CD4-positive, alpha-beta T cell treated with Interleukin-4 for 1 hour (primary cell): ENCODE data around the gene NEO1.

ENCODE experiments used
- DNase-seq, 2 donors: peaks; one replicate each; pipeline ENCODE4 v3.0.0-alpha.2; 2020 to 2022

Gene NEO1

GRCh38 chr15:73227433-73228056 is 175.3 kb downstream of the NEO1 start:
- no peak for DNase-seq

DNA sequence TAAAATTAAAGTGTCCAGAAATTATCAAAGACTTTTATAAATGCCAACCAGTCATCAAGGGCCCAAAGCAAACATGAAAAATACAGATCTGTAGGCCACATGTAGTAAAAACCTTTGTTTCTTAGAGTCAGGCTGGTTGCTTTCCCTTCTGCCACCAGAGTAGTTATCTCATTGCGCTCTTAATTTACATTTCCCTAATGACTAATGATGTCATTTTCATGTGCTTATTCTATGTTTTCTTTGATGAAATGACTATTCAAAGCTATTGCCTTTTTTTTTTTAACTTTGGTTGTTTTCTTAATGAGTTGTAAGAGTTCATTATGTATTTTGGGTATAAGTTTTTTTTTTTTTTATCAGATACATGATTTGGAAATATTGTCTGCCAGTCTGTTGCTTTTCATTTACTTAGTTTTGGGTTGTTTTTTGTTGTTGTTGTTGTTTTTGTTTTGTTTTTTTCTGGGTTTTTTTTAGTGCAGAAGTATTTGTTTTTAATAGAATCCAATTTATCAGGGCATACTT is 175.9 kb downstream of the NEO1 start:
- DNase-seq, result no peak

GRCh38 chr15:73231661-73232419 is 179.6 kb downstream of the NEO1 start:
- DNase-seq, result no peak

- DNase-seq, result no peak
Measured at GRCh38 chr15:73232776-73233175, 180.5 kb downstream of the NEO1 start.

- DNase-seq, result no peak
Measured at GRCh38 chr15:73233623-73234022, 181.4 kb downstream of the NEO1 start.

DNA sequence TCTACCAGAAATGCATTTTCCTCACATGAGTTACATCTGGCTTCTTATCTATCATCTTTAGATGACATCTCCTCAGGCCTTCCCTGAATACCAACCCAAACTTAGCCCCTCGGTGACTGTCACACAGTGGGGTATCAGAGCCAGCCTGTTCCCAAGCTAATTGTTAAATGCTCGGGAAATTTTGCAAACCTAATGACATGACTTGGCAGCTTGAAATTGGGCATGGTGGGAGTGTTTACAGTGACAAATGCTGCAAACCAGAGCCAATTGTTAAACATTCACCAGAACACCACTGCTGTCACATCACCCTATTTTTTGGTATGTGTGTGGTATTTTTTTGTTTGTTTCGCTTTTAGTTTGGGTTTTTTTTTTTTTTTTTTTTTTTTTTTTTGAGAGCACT is 185.6 kb downstream of the NEO1 start:
- DNase-seq, result no peak

- DNase-seq, result no peak
Measured at GRCh38 chr15:73239564-73240215, 187.4 kb downstream of the NEO1 start.

GRCh38 chr15:73240866-73241499 is 188.7 kb downstream of the NEO1 start:
- peak; percentile 58 to 72 for DNase-seq

DNA sequence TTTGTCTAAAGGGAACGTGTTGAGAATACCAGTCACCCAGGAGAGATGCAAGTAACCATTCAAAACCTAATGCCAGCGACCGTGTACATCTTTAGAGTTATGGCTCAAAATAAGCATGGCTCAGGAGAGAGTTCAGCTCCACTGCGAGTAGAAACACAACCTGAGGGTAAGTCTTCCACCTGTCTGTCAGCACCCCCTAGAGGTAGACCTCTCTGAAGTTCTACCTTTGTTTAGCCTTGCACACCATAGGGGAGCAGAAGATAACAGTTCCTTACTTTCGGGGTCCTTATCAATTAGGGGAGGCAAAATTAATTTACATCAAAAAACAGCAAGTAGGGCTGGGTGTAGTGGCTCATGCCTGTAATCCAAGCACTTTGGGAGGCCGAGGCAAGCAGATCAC is 192.1 kb downstream of the NEO1 start:
- DNase-seq, result peak in 1 of 2 donors; percentile 28

GRCh38 chr15:73246439-73246838 is 194.2 kb downstream of the NEO1 start:
- DNase-seq, result no peak

DNA sequence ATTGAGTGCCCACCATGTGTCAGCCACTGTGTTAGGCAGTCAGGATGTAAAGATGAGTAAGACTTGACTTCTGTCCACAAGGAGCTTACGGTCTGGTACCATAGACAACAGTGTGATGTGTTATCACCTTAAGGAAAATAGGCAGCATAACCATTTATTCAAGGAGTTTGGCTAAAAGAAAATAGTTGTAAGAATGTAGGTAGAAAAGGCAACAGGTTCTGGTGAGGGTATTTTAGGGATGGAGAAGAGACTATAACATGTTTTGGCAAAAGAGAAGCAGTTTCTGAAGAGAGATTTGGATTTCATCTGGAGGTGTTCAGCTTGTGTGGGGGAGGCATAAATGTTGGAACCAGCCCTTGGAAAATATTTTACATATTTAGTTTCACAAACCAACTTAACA is 194.6 kb downstream of the NEO1 start:
- no peak for DNase-seq

GRCh38 chr15:73247331-73247730 is 195.1 kb downstream of the NEO1 start:
- no peak for DNase-seq

DNA sequence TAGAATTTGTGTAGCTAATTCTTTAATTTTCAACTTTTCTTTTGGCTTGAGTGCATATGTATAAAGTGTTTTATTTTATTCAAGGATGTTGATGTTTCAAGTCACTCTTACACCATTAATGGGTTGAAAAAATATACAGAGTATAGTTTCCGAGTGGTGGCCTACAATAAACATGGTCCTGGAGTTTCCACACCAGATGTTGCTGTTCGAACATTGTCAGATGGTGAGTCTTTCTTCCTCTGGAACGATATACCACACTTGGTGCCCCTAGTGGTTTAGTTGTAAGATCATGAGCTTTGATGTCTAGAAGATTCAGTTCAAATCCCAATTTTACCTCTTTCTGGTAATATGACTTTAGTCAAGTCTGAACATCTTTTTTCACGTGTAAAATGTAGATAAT is 197.2 kb downstream of the NEO1 start:
- DNase-seq, result no peak

DNA sequence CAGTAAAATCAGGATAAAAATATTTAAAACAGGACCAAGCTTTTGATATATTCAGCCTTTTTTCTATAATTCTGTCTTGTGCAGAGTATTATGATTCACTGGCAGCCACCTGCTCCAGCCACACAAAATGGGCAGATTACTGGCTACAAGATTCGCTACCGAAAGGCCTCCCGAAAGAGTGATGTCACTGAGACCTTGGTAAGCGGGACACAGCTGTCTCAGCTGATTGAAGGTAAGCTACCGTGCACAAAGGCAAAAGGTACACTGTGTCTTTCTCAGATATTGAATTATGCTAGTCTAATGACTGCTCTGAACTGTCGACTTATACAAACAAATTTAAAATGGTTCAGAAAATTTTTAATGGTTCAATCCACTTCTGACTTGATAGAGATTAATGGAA is 202.3 kb downstream of the NEO1 start:
- no peak for DNase-seq

DNA sequence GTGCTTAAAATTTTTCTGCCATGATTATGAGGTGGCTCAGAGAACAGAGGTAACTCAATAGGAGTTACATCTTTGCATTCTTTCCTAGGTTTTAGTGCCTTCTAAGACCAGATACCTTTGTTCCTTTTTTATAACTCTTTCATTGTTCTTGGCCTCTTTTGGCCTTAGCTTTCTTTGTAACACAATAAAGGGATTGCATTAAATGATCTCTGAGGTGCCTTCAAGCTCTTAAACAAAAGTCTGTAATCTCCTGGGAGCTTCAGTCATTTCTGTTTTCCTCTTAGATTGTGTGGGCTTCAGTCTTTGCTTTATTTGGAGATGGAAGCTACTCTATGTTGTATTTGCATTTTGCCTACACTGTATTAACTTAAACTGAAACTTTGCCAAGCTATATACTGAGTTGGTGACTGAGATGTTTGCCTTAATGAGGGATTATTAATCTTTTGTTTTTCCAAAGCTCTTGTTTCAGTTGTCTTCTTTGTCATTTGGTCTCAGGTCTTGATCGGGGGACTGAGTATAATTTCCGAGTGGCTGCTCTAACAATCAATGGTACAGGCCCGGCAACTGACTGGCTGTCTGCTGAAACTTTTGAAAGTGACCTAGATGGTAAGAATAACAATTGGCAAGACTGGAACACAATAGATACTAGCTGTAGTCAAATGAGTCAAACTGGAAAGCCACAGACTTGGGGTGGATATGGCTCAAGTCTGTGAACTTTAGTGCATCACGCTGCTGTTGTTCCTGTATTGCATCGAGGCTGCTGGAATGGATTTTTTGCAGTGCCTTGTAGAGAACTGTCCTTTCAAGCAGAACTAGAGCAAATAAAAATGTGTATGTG is 206.2 kb downstream of the NEO1 start:
- DNase-seq, result no peak

DNA sequence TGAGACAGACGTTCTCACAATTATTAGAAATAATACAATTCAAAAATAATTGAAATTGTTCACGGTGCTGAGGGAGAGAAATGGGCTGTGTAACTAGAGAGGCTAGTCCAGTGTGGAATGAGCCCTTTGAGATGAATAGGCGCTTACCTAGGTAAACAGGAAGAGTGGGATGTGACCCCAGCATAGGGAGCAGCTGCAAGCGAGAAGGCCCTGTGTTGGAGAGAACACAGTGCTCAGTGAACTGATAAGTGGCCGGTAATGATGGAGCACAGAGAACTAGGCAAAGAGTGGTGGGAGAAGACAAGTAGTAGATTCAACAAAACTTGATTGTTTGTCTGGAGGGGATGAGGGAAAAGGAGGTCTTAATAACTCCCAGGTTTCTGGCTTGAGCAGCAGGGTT is 212.6 kb downstream of the NEO1 start:
- no peak for DNase-seq

DNA sequence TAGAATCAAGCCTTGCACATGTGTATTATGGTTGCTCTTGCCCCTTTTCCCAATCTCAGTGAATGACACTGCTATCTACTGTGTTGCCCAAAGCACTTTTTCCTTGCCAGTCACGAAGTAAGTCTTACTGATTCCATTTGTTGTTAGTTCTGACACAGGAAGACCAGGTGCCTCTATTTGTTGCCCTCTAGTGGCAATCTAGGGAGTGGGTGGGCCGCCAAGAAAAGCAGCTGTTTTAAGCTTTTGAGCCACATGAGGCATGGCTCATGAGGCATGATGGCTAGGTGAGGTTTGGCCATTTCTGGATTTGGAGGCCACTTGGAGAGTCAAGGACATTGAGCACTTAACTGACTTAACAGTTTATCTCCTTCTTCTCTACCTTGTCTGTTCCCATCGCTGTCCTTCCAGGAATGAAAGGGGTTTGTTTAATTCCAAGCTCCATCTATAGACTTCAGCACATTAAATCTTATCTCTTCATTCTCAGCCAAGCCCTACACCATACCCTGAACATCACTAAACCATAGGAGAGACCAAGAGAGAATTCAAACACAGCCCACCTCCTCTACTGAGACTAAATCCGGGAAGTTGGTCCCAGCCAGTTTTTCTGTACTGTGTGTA is 213.4 kb downstream of the NEO1 start:
- peak; percentile 42 to 51 for DNase-seq

GRCh38 chr15:73268457-73268856 is 216.2 kb downstream of the NEO1 start:
- DNase-seq, result no peak

DNA sequence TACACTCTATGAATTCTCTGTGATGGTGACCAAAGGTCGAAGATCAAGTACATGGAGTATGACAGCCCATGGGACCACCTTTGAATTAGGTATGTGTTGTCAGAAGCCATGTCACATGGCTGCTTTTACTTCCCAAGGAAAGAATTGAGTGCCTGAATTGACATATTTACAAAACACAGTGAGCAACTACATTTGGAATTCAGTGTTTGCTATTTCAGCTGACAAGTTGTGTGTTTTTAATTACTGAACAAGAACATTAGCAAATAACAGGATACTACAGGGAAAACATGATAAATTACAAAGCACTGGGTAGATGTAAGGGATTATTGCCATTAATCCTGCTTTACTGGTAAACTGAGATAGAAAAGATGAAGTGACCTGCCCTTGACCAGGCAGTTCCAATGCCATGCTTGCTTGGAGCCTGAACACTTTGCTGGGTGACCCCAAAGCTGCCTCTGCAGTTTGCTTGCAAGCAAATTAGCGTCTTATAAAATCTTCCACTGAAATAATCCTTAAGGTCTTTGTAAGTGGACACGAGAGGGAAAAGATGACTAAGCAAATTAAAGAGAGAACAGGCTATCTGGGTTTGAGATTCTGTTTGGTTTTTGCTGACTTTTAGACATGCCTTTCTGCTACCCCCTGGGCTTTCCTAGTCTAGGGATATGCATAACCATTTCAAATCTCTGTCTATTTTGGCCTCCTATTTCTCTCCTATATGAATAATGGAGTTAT is 218.3 kb downstream of the NEO1 start:
- DNase-seq, result no peak

GRCh38 chr15:73273181-73274002 is 221.1 kb downstream of the NEO1 start:
- peak; percentile 38 to 51 for DNase-seq
